Central memory CD4-positive, alpha-beta T cell (primary cell): Measurements from ENCODE around the gene CD200.

Source experiments
- DNase-seq: peaks from one replicate; pipeline ENCODE4 v3.0.0; 2022
- total RNA-seq, 3 experiments: gene quantifications; one replicate each; lab custom pipeline; 2026; lab: John Stamatoyannopoulos, UW

CD200 gene, protein sequence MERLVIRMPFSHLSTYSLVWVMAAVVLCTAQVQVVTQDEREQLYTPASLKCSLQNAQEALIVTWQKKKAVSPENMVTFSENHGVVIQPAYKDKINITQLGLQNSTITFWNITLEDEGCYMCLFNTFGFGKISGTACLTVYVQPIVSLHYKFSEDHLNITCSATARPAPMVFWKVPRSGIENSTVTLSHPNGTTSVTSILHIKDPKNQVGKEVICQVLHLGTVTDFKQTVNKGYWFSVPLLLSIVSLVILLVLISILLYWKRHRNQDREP
- 0.60 to 182 (median 1.5) reads per million in 3 experiments for total RNA-seq

- DNase-seq, result peak; percentile 30
Observed at GRCh38 chr3:112333002-112333380, at the start of gene CD200. Gene CD200 (plus strand): TSS chr3:112333156. CDS start chr3:112333213, 57 bp downstream.

GRCh38 chr3:112289011-112289410 lies 43.9 kb upstream of the CD200 start:
- no peak for DNase-seq

GRCh38 chr3:112293368-112294321 lies 39.3 kb upstream of the CD200 start, which contains the start of gene SLC9C1:
Gene SLC9C1 (minus strand): TSS chr3:112294216. CDS start chr3:112286791, 7,425 bp downstream.
- peak; percentile 23 for DNase-seq

- DNase-seq, result no peak
Observed at GRCh38 chr3:112297714-112298113, 35.2 kb upstream of the CD200 start.

GRCh38 chr3:112298781-112299180 lies 34.2 kb upstream of the CD200 start:
- no peak for DNase-seq

GRCh38 chr3:112302150-112302830 lies 30.7 kb upstream of the CD200 start:
- no peak for DNase-seq

GRCh38 chr3:112302881-112303763 lies 29.8 kb upstream of the CD200 start:
- DNase-seq, result no peak

GRCh38 chr3:112303764-112304325 lies 29.1 kb upstream of the CD200 start:
- peak; percentile 23 for DNase-seq

DNA sequence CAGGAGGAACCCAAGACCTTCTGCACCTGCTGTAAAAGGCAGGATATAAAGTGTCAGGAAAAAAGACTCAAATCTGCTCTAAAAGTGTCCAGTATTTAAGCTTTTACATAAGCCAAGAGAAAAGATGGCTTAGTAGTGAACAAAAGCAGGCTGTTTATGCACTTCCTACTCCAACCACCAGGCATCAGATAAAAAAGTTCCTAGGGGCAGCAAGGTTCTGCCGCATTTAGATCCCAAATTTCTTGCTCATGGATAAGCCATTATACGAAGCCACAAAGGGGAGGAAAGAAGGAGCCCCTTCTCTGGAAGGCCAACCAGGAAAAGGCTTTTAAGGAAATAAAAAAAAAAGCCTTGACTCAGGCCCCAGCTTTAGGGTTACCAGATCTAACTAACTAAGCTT lies 28.3 kb upstream of the CD200 start:
- no peak for DNase-seq

DNA sequence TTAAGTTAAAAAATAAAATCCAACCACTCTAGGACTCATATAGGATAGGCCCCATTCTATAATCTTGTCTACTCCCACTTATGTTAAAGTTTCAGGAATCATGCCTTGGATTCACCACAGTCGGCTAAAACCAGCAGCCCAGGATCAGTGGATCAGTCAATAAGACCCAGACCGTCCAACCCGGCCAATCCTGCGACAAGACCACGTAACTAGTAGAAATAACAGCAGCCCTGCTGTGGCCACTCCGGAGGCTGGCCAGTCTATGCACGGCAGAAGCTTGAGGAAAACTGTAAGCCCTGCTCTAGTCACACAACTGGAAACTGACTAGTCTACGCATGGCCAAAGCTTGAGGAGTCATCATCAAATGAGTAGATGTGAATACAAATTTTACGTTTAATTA lies 26.1 kb upstream of the CD200 start:
- DNase-seq, result no peak

GRCh38 chr3:112307557-112307956 lies 25.4 kb upstream of the CD200 start:
- no peak for DNase-seq

- DNase-seq, result no peak
Observed at GRCh38 chr3:112308151-112308911, 24.6 kb upstream of the CD200 start.

GRCh38 chr3:112314649-112315048 lies 18.3 kb upstream of the CD200 start:
- DNase-seq, result no peak

DNA sequence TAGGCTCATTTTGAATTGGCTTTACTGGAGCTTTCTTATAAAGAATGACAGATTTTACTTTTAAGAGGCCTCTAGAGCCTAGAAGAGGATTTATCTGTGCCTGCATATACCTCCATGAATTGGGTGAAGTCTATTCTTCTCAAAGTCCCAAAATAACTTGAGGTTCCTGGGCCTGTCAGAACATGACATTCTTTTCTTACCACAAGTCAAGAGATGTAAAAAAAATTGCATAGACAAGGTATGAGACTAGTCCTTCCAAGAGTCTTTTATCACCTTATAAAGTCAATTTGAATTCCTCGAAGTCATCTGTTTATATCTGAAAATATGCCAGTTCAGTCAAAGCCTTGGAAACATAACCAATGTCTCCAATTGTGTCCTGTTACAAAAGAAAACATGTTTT lies 17.2 kb upstream of the CD200 start:
- no peak for DNase-seq

GRCh38 chr3:112319516-112320276 lies 13.3 kb upstream of the CD200 start:
- DNase-seq, result no peak

DNA sequence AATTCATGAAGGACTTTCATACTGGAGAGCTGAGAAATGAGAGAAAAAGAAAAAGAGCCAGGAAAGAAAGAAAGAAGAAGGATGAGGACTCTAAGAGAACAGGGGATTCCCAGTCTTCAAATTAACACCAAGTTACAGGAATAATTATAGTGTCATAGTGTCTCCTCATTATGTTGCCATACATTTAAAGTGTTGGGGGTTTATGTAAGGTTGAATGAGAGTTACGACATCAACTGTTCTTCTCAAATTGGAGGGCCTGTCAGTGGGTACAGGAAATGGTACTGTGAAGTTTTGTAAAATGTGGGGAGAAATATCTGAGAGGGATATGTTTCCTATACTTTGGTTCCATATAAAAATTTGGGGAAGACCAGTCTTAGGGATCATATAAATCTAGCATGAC lies 12.3 kb upstream of the CD200 start:
- DNase-seq, result no peak

DNA sequence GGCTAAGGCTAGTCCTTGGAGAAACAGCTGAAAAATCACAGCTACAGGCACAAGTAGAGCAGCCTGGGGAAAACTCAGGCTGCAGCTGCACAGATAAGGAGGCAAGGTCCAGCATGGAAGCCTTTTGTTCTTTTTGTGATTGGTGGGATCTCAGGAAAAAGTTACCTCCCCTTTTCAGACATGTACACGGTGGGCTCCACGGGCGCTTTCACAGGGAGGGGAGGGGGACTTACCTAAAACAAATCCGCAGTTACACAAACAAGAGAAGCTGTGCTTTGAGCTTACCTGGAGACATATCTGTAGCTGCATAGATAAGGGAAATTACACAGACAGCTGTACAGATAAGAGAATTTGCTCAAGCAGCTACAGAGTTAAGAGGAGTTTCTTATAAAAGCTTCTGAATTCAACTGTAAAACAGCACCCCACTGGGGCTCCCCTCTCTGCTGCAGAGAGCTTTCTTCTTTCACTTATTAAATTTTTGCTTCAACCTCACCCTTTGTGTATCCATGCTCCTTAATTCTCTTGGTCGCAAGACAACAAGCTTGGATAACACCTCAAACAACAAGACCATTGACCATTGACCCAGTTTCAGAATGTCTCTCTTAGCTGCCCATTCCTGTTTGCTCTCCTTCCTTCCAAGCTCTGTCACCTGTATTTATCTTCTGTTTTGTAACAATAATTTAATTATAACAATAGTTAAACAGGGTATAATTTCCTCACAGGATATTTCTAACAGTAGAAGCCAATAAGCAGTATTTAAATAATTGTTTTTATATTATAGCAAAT lies 10.9 kb upstream of the CD200 start:
- DNase-seq, result no peak

- DNase-seq, result peak; percentile 49
Observed at GRCh38 chr3:112327371-112327951, 5.5 kb upstream of the CD200 start.

- DNase-seq, result no peak
Observed at GRCh38 chr3:112331851-112332250, 1.1 kb upstream of the CD200 start.
